Calu3 (cell line): ENCODE data around the gene VASP. TPM values are rescaled to one million over a fixed set of nuclear protein-coding genes. Genes with fewer than 3 reads are reported as not detected.

Source experiments
- BruUV-seq: library from RNA; stranded (reverse); fragments of 400-500 nt; replicated peaks from 2 replicates; lab custom pipeline; 2021; lab: Mats Ljungman, UMichigan
- CTCF ChIA-PET: fragments of 300-600 bp; sonication (Branson Sonifier 250); formaldehyde crosslinking; loops from one replicate; lab custom pipeline; 2022; ENCODE audit warnings: antibody characterized with exemption; lab: Charles Lee
- DNase-seq: peaks from one replicate; pipeline ENCODE4 v3.0.0; 2022
- H3K27ac Mint-ChIP-seq: one replicate; pipeline ENCODE4 v1.8.0; 2022; ENCODE audit warnings: mixed read lengths; ENCODE audit not compliant: unreplicated experiment
- H3K27me3 Mint-ChIP-seq: one replicate; pipeline ENCODE4 v1.8.0; 2022; ENCODE audit warnings: mixed read lengths; ENCODE audit not compliant: unreplicated experiment
- H3K36me3 Mint-ChIP-seq: one replicate; pipeline ENCODE4 v1.8.0; 2022; ENCODE audit warnings: mild to moderate bottlenecking, moderate library complexity, mixed read lengths; ENCODE audit not compliant: insufficient read depth, unreplicated experiment
- H3K4me1 Mint-ChIP-seq: one replicate; pipeline ENCODE4 v1.8.0; 2022; ENCODE audit warnings: mild to moderate bottlenecking, low read depth, mixed read lengths; ENCODE audit not compliant: unreplicated experiment
- H3K4me3 Mint-ChIP-seq: one replicate; pipeline ENCODE4 v1.8.0; 2022; ENCODE audit warnings: mild to moderate bottlenecking, low read depth, moderate library complexity, mixed read lengths; ENCODE audit not compliant: unreplicated experiment
- H3K9me3 Mint-ChIP-seq: one replicate; pipeline ENCODE4 v1.8.0; 2022; ENCODE audit warnings: low read depth, mixed read lengths; ENCODE audit not compliant: unreplicated experiment
- intact Hi-C: fragments of 100-400 bp; cut with micrococcal nuclease; formaldehyde crosslinking; loops from one replicate; pipeline ENCODE4 v1.10.0; 2022; ENCODE audit not compliant: unreplicated experiment
- total RNA-seq: library from RNA; stranded (reverse); gene quantifications from 2 replicates; pipeline ENCODE4 v1.2.3, GENCODE V29; 2022
- TF ChIP-seq, protein P1 (sequence below): fragments of 200-600 bp; IDR thresholded peaks from one replicate; pipeline ENCODE4 v1.8.0; 2022; ENCODE audit warnings: antibody characterized with exemption; ENCODE audit not compliant: unreplicated experiment

The VASP gene
- total RNA-seq, 1 experiment from 2014 or later = 194 TPM

DNA sequence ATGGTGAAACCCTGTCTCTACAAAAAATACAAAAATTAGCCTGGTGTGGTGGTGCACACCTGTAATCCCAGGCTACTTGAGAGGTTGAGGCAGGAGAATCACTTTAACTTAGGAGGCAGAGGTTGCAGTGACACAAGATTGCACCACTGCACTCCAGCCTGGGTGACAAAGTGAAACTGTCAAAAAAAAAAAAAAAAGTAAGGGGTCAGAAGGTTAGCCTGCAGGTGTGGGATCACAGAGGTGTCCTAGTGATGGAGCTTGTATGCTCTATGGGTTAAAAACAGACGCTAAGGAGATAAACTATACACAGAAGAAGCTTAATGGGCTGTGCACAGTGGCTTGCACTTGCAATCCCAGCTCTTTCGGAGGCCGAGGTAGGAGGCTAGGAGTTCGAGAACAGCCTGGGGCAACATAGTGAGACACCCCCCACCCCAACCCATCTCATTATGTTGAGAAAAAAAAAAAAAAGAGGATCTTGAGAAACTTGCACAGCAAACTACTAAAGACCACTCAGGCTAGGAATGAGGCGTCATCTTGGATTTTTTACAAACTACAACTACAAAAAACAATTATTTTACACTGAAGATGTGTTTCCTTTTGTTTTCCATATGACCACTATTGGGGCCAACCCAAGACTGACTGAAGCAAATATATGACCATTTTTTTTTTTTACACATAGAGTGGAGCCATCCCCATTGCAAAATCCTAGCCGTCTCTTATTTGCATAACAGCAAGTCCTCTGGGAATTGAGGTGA, 31.6 kb upstream of the VASP start:
- intact Hi-C loops = no loop called here
- CTCF ChIA-PET = interaction anchor here (1.4 to 3.6 kb wide), 2 partner anchors 8 to 36 kb away, joined by 6 to 61 read pairs; partner anchors contain the start of gene FOSB
- peak overlapping the region; percentile 2 for H3K4me3 Mint-ChIP-seq

DNA sequence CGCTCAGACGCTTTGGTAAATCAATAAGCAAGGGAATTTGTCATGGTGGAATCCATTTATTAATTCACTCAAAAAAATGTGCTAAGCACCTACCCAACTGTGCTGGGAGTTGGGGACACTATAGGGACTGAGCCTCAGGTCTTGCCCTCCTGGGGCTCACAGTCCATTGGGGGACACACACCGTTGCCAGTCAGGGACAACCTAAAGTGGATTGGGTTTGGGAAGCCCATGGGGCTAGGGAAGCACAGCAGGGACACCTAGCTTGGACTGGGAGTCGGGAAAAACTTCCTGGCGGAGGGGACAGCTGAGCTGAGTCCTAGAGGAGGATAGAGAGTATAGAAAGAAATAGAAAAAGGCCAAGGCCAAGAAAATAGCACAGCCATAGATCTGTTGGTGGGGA, 31.0 kb upstream of the VASP start:
- Mint-ChIP-seq H3K9me3 (no peaks in the 10 kb centered on the region), H3K27ac (peak overlapping the region; percentile 66)

More for the DNA sequence above, 31.6 kb upstream of the VASP start:
- DNase-seq = no peak
- no TSS peak for BruUV-seq
- peaks cover 39% of the 10 kb centered on the region for H3K4me1 Mint-ChIP-seq
- H3K27me3 Mint-ChIP-seq = peaks cover 14% of the 10 kb centered on the region
- TF ChIP-seq, protein P1, sequence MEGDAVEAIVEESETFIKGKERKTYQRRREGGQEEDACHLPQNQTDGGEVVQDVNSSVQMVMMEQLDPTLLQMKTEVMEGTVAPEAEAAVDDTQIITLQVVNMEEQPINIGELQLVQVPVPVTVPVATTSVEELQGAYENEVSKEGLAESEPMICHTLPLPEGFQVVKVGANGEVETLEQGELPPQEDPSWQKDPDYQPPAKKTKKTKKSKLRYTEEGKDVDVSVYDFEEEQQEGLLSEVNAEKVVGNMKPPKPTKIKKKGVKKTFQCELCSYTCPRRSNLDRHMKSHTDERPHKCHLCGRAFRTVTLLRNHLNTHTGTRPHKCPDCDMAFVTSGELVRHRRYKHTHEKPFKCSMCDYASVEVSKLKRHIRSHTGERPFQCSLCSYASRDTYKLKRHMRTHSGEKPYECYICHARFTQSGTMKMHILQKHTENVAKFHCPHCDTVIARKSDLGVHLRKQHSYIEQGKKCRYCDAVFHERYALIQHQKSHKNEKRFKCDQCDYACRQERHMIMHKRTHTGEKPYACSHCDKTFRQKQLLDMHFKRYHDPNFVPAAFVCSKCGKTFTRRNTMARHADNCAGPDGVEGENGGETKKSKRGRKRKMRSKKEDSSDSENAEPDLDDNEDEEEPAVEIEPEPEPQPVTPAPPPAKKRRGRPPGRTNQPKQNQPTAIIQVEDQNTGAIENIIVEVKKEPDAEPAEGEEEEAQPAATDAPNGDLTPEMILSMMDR = no peak
- H3K36me3 Mint-ChIP-seq = peaks cover 80% of the 10 kb centered on the region
- H3K27ac Mint-ChIP-seq = peak overlapping the region; percentile 66
- H3K9me3 Mint-ChIP-seq = no peaks in the 10 kb centered on the region

DNA sequence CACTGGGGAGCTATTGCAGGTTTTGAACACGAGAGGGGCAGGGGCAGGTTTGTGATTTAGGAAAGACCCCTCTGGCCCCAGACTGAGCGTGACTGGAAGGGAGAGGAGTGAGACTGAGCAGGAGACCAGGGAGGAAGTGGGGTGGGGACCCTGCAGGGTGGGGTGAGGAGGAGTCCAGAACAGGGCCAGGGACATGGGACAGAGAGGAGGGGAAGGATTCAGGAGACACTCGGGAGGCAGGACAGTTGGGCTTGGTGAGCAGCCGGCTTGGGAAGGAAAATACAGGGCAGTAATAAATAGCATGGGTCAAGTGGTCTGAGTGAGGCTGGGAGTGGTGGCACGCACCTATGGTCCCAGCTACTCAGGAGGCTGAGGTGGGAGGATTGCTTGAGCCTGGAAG, 30.1 kb upstream of the VASP start:
- Mint-ChIP-seq H3K27me3 (peaks cover 14% of the 10 kb centered on the region), H3K4me3 (peak overlapping the region; percentile 52), H3K4me1 (peaks cover 39% of the 10 kb centered on the region), H3K36me3 (peaks cover 65% of the 10 kb centered on the region), H3K9me3 (no peaks in the 10 kb centered on the region), H3K27ac (peak overlapping the region; percentile 66)
- no peak for DNase-seq
- intact Hi-C loops = no loop called here
- TF ChIP-seq, protein P1 = no peak
- CTCF ChIA-PET = interaction anchor here (0.6 to 4.7 kb wide), 6 partner anchors 9 to 315 kb away, joined by 3 to 181 read pairs (median 30); partner anchors contain the start of genes DMWD, FOSB and PPP1R13L
- no TSS peak for BruUV-seq

More for the DNA sequence above, 31.0 kb upstream of the VASP start:
- H3K4me1 Mint-ChIP-seq = peaks cover 39% of the 10 kb centered on the region
- H3K27me3 Mint-ChIP-seq = peaks cover 14% of the 10 kb centered on the region
- no peak for DNase-seq
- peak overlapping the region; percentile 2 for H3K4me3 Mint-ChIP-seq
- CTCF ChIA-PET = interaction anchor here (0.6 to 4.7 kb wide), 5 partner anchors 8 to 64 kb away, joined by 3 to 181 read pairs (median 6); partner anchors contain the start of gene FOSB
- peaks cover 74% of the 10 kb centered on the region for H3K36me3 Mint-ChIP-seq
- TF ChIP-seq, protein P1 = no peak
- intact Hi-C loops = no loop called here
- BruUV-seq = no TSS peak

DNA sequence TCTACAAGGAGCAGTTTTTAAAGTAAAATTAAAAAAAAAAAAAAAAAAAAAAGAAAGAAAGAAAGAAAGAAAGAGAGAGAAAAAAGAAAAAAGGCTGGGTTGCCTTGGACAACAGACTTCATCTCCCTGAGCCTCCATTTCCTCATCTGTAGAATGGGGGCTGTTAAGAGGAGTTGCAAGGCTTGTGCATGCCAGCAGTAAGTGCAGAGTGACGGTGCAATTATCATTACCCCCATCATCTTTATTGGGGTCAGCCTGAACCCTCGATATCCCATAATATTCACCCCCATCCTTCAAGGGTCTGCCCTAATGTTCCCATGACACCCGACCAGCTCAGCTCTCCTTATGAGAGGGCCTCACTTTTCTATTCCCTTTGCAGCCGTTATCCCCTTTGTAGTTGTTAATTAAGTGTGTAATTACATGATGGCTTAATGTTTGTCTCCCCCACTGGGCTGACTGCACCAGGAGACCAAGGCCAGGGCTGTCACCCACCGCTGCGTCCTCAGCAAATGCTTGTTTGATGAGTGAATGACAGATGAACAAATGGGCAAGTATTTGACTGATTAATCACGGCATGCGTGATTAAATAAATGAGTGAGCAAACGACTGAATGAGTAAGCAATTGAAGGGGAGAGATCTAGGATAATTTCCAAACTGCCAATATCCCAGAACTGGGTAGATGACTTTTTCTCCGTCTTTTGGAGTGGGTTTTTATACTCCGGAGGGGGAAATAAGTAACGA, 29.4 kb upstream of the VASP start:
- no peaks in the 10 kb centered on the region for H3K9me3 Mint-ChIP-seq
- intact Hi-C loops = loop anchor here (1.0 to 2.0 kb wide), 3 partner anchors 39 to 75 kb away; no protein-coding TSS in a partner anchor
- no TSS peak for BruUV-seq
- H3K27ac Mint-ChIP-seq = peak overlapping the region; percentile 98
- peak overlapping the region; percentile 52 for H3K4me3 Mint-ChIP-seq
- H3K4me1 Mint-ChIP-seq = peaks cover 34% of the 10 kb centered on the region
- peaks cover 7% of the 10 kb centered on the region for H3K27me3 Mint-ChIP-seq
- peaks cover 58% of the 10 kb centered on the region for H3K36me3 Mint-ChIP-seq
- TF ChIP-seq, protein P1 = no peak
- CTCF ChIA-PET = interaction anchor here (0.6 to 4.7 kb wide), 23 partner anchors 10 to 315 kb away, joined by 3 to 181 read pairs (median 5); partner anchors contain the start of genes DMWD, ERCC2, FOSB and PPP1R13L
- peak; percentile 47 for DNase-seq
